HG03571 (cell line): ENCODE results near the gene SLITRK6.
A peak's percentile ranks its signal among the peaks of the same experiment; 100 is the strongest.
"Not testable (repeated sequence)": the region's sequence is repeated elsewhere in the genome, so short reads cannot be mapped to it uniquely, and the experiment has no call there.

Source experiments
- ATAC-seq: cut with Tn5 transposase; IDR thresholded peaks from one replicate; pipeline ENCODE4 v1.9.1; 2021; ENCODE audit not compliant: unreplicated experiment

Gene SLITRK6

GRCh38 chr13:85799097-85799582 lies at the start of gene SLITRK6:
TSS of gene SLITRK6 (minus strand) at chr13:85799419. CDS start at chr13:85796508, 2,911 bp downstream.
- ATAC-seq: no peak

GRCh38 chr13:85847012-85847411 lies 47.8 kb upstream of the SLITRK6 start:
- ATAC-seq: no peak

- no peak for ATAC-seq
Measured at GRCh38 chr13:85841427-85841826, 42.2 kb upstream of the SLITRK6 start.

GRCh38 chr13:85833921-85834320 lies 34.7 kb upstream of the SLITRK6 start:
- no peak for ATAC-seq

- peak; percentile 47 for ATAC-seq
Measured at GRCh38 chr13:85828094-85828684, 29.0 kb upstream of the SLITRK6 start.

- no peak for ATAC-seq
Measured at GRCh38 chr13:85825454-85825853, 26.2 kb upstream of the SLITRK6 start.

- no peak for ATAC-seq
Measured at GRCh38 chr13:85823832-85824231, 24.6 kb upstream of the SLITRK6 start.

- ATAC-seq: no peak
Measured at GRCh38 chr13:85819513-85819912, 20.3 kb upstream of the SLITRK6 start.

GRCh38 chr13:85816413-85816812 lies 17.2 kb upstream of the SLITRK6 start:
- no peak for ATAC-seq

- no peak for ATAC-seq
Measured at GRCh38 chr13:85812282-85812681, 13.1 kb upstream of the SLITRK6 start.

- no peak for ATAC-seq
Measured at GRCh38 chr13:85808811-85809210, 9.6 kb upstream of the SLITRK6 start.

- no peak for ATAC-seq
Measured at GRCh38 chr13:85806553-85807175, 7.4 kb upstream of the SLITRK6 start.

GRCh38 chr13:85798556-85798955 lies 663 bp downstream of the SLITRK6 start:
- ATAC-seq: no peak

GRCh38 chr13:85797311-85797710 lies 1.9 kb downstream of the SLITRK6 start:
- no peak for ATAC-seq

GRCh38 chr13:85785205-85785604 lies 14.0 kb downstream of the SLITRK6 start:
- no peak for ATAC-seq

GRCh38 chr13:85772367-85772766 lies 26.9 kb downstream of the SLITRK6 start:
- no peak for ATAC-seq

- ATAC-seq: no peak
Measured at GRCh38 chr13:85771856-85772255, 27.4 kb downstream of the SLITRK6 start.

GRCh38 chr13:85768946-85769345 lies 30.3 kb downstream of the SLITRK6 start:
- no peak for ATAC-seq

- no peak for ATAC-seq
Measured at GRCh38 chr13:85755123-85755522, 44.1 kb downstream of the SLITRK6 start.

GRCh38 chr13:85743201-85743770 lies 55.9 kb downstream of the SLITRK6 start:
- not testable (repeated sequence) for ATAC-seq
